Stimulated activated naive CD8-positive, alpha-beta T cell treated with anti-CD3 and anti-CD28 coated beads, Interleukin-15, Interleukin-2, amounts not matched to agents 100 ng/mL and 50 ng/mL, for 24 hours (primary cell): Measurements from ENCODE around the gene PIGQ.

ENCODE experiments used
- H3K27ac Mint-ChIP-seq: one replicate; pipeline ENCODE4 v1.8.0; 2021; ENCODE audit warnings: mild to moderate bottlenecking, mixed read lengths
- H3K27me3 Mint-ChIP-seq: one replicate; pipeline ENCODE4 v1.8.0; 2021; ENCODE audit warnings: mixed read lengths
- H3K36me3 Mint-ChIP-seq: one replicate; pipeline ENCODE4 v1.8.0; 2021; ENCODE audit warnings: low read depth, mixed read lengths
- H3K4me1 Mint-ChIP-seq: one replicate; pipeline ENCODE4 v1.8.0; 2021; ENCODE audit warnings: low read depth, mixed read lengths
- H3K4me3 Mint-ChIP-seq: one replicate; pipeline ENCODE4 v1.8.0; 2021; ENCODE audit warnings: mild to moderate bottlenecking, mixed read lengths
- H3K9me3 Mint-ChIP-seq: one replicate; pipeline ENCODE4 v1.8.0; 2021; ENCODE audit warnings: mixed read lengths

Gene PIGQ

GRCh38 chr16:582218-582613, 12.4 kb downstream of the PIGQ start:
- H3K4me3 Mint-ChIP-seq, result no peak overlapping the region
- no peak overlapping the region for H3K27ac Mint-ChIP-seq
- H3K27me3 Mint-ChIP-seq, result no peaks in the 10 kb centered on the region
- H3K36me3 Mint-ChIP-seq, result no peaks in the 10 kb centered on the region
- H3K9me3 Mint-ChIP-seq, result no peaks in the 10 kb centered on the region
- no peaks in the 10 kb centered on the region for H3K4me1 Mint-ChIP-seq

GRCh38 chr16:582614-583331, 13.0 kb downstream of the PIGQ start:
- Mint-ChIP-seq H3K36me3 (peaks cover 3% of the 10 kb centered on the region), H3K27ac (no peak overlapping the region), H3K4me1 (peaks cover 4% of the 10 kb centered on the region), H3K4me3 (no peak overlapping the region), H3K9me3 (no peaks in the 10 kb centered on the region), H3K27me3 (no peaks in the 10 kb centered on the region)

DNA sequence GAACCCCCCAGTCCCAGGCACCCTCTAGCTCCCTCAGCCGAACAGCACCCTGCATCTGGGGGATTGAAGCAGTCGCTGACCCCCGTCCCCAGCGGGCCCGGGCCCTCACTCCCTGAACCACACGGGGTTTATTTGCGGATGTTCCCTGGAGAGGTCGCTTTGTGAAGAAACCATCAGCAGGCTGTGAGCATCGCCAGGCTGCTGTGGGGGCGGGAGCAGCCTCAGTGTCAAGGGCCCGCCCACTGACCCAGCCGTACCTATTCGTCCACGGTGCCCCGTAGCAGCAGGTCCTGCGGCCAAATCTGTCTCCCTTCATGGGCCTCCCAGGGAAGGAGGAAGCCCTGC, 13.7 kb downstream of the PIGQ start:
- Mint-ChIP-seq H3K9me3 (no peaks in the 10 kb centered on the region), H3K36me3 (peaks cover 6% of the 10 kb centered on the region), H3K27ac (no peak overlapping the region), H3K4me1 (peaks cover 4% of the 10 kb centered on the region), H3K27me3 (no peaks in the 10 kb centered on the region), H3K4me3 (no peak overlapping the region)

DNA sequence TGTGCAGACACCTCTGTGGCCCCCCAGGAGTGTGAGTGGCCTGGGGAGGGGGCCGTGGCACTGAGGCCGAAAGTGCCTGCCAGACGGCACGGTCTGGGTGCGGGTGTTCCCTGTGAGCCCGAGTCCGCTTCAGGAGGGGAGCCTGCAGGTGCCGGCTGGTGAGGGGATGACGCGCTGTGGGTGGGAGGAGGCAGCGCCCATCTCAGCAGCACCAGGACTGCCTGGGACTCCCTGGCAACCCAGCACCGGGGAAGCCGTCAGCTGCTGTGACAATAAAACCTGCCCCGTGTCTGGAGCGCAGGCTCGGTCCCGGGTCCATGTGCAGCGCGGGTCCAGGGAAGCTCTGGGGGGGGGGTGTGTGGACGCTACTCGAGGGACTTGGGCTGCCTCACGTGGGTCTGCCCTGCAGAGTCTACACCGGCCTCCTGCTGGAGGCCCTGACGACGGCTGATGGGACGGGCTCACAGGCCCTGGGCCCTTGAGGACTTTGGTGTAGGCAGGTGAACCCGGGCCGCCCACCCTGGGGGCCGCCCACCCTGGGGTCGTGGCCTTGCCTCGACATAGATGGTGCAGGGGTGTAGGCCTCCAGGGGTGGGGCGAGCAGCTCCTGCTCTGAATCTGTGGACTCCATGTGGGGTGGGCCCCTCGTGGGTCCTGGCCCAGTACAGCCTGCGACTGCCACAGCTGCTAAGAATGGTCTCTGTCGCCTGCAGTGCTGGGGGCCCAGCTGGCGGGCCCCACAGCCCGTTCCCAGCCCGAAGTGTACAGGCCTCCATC, 14.2 kb downstream of the PIGQ start:
- H3K36me3 Mint-ChIP-seq, result peaks cover 7% of the 10 kb centered on the region
- H3K4me3 Mint-ChIP-seq, result no peak overlapping the region
- H3K27me3 Mint-ChIP-seq, result no peaks in the 10 kb centered on the region
- H3K4me1 Mint-ChIP-seq, result peaks cover 4% of the 10 kb centered on the region
- H3K9me3 Mint-ChIP-seq, result no peaks in the 10 kb centered on the region
- H3K27ac Mint-ChIP-seq, result no peak overlapping the region

GRCh38 chr16:585351-585750, 15.6 kb downstream of the PIGQ start:
- no peaks in the 10 kb centered on the region for H3K9me3 Mint-ChIP-seq
- H3K27ac Mint-ChIP-seq, result no peak overlapping the region
- H3K27me3 Mint-ChIP-seq, result no peaks in the 10 kb centered on the region
- H3K4me3 Mint-ChIP-seq, result no peak overlapping the region
- H3K36me3 Mint-ChIP-seq, result peaks cover 7% of the 10 kb centered on the region
- H3K4me1 Mint-ChIP-seq, result peaks cover 4% of the 10 kb centered on the region

DNA sequence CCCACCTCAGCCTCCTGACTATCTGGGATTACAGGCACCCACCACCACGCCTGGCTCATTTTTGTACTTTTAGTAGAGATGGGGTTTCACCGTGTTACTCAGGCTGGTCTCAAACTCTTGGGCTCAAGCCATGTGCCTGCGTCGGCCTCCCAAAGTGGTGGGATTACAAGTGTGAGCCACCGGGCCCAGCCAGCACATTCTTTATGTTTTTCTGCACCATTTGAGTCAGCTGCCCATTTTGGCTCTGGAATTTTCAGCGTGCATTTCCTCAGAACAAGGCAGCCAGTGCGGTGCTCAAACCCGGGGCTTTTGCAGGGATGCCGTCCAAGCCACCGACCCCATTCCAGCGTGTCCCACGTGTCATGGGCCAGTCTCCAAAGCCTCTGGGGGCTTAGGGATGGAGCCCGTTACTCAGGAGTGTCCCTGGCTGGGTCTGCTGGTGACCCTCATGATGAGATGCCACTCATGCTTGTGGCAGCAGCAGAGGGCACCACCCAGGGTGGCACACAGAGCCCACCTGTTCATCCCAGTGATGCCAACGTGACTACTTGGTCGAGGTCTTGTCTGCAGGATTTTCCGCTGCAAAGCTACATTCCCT, 16.4 kb downstream of the PIGQ start:
- Mint-ChIP-seq H3K36me3 (peaks cover 7% of the 10 kb centered on the region), H3K9me3 (no peaks in the 10 kb centered on the region), H3K27me3 (no peaks in the 10 kb centered on the region), H3K4me3 (no peak overlapping the region), H3K27ac (peak overlapping the region; percentile 26), H3K4me1 (peaks cover 11% of the 10 kb centered on the region)

- Mint-ChIP-seq H3K4me3 (peak overlapping the region; percentile 91), H3K36me3 (peaks cover 7% of the 10 kb centered on the region), H3K4me1 (peaks cover 13% of the 10 kb centered on the region), H3K27ac (peak overlapping the region; percentile 97), H3K9me3 (no peaks in the 10 kb centered on the region), H3K27me3 (no peaks in the 10 kb centered on the region)
Observed at GRCh38 chr16:586645-587590, 17.1 kb downstream of the PIGQ start.

- H3K27me3 Mint-ChIP-seq, result no peaks in the 10 kb centered on the region
- peaks cover 7% of the 10 kb centered on the region for H3K36me3 Mint-ChIP-seq
- peak overlapping the region; percentile 91 for H3K4me3 Mint-ChIP-seq
- no peaks in the 10 kb centered on the region for H3K9me3 Mint-ChIP-seq
- H3K4me1 Mint-ChIP-seq, result peaks cover 21% of the 10 kb centered on the region
- peak overlapping the region; percentile 97 for H3K27ac Mint-ChIP-seq
Observed at GRCh38 chr16:588639-588888, 18.8 kb downstream of the PIGQ start.

GRCh38 chr16:588889-589657, 19.3 kb downstream of the PIGQ start:
- H3K27ac Mint-ChIP-seq, result peak overlapping the region; percentile 98
- peaks cover 23% of the 10 kb centered on the region for H3K4me1 Mint-ChIP-seq
- peak overlapping the region; percentile 91 for H3K4me3 Mint-ChIP-seq
- H3K9me3 Mint-ChIP-seq, result no peaks in the 10 kb centered on the region
- peaks cover 7% of the 10 kb centered on the region for H3K36me3 Mint-ChIP-seq
- no peaks in the 10 kb centered on the region for H3K27me3 Mint-ChIP-seq

- Mint-ChIP-seq H3K36me3 (peaks cover 7% of the 10 kb centered on the region), H3K27ac (peak within 1 kb of the TSS; percentile 98), H3K27me3 (no peaks in the 10 kb centered on the region), H3K4me1 (peaks cover 25% of the 10 kb centered on the region), H3K4me3 (peak within 1 kb of the TSS; percentile 91), H3K9me3 (no peaks in the 10 kb centered on the region)
Observed at GRCh38 chr16:589658-590187, 20.0 kb downstream of the PIGQ start, which contains the start of gene RAB40C. Gene RAB40C (plus strand): TSS chr16:590066. CDS start chr16:590292, 226 bp downstream.

DNA sequence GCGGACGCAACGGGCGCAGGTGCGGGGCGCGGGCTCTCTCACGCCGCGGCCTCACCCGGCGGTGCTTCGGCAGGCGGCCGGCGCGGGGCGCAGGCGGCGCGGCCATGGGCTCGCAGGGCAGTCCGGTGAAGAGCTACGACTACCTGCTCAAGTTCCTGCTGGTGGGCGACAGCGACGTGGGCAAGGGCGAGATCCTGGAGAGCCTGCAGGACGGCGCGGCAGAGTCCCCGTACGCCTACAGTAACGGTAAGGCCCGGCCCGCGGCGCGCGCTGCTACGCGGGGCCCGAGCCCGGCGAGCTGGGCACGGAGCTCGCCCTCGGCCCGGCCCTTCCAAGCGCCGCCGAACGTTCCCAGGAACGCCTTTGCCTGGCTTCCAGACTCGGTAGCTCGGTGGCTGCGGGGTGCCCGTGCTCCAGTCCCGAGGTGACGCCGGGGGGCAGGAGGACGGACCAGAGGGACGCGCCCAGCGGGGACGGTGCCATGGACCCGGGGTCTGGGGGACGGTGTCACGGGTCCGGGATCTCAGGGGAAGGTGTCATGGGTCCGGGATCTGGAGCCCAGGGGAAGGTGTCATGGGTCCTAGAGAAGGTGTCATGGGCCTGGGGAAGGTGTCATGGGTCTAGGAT, 20.5 kb downstream of the PIGQ start:
- Mint-ChIP-seq H3K36me3 (peaks cover 7% of the 10 kb centered on the region), H3K27me3 (no peaks in the 10 kb centered on the region), H3K9me3 (no peaks in the 10 kb centered on the region), H3K4me3 (peak overlapping the region; percentile 87), H3K27ac (no peak overlapping the region), H3K4me1 (peaks cover 26% of the 10 kb centered on the region)

DNA sequence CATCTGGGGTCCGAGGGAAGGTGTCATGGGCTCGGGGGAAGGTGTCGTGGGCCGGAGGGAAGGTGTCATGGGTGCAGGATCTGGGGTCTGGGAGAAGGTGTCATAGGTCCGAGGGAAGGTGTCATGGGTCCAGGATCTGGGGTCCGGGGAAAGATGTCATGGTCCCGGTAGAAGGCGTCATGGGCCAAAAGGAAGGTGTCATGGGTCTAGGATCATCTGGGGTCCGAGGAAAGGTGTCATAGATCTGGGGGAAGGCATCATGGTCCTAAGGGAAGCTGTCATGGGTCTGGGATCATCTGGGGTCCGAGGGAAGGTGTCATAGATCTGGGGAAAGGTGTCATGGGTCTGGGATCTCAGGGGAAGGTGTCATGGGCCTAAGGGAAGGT, 21.0 kb downstream of the PIGQ start:
- Mint-ChIP-seq H3K27ac (peak overlapping the region; percentile 77), H3K9me3 (no peaks in the 10 kb centered on the region), H3K36me3 (peaks cover 7% of the 10 kb centered on the region), H3K4me3 (peak overlapping the region; percentile 87), H3K27me3 (no peaks in the 10 kb centered on the region), H3K4me1 (peaks cover 31% of the 10 kb centered on the region)

- Mint-ChIP-seq H3K27me3 (no peaks in the 10 kb centered on the region), H3K4me1 (peaks cover 35% of the 10 kb centered on the region), H3K4me3 (peak overlapping the region; percentile 87), H3K9me3 (no peaks in the 10 kb centered on the region), H3K27ac (peak overlapping the region; percentile 77), H3K36me3 (peaks cover 7% of the 10 kb centered on the region)
Observed at GRCh38 chr16:591231-591630, 21.5 kb downstream of the PIGQ start.
